ENCODE results near the gene TSSK3. TPM values are rescaled to one million over a fixed set of nuclear protein-coding genes. Genes with fewer than 3 reads are reported as not detected.

TSSK3 gene
- total and polyA plus RNA-seq, 9 of the 15 experiments (the other 6 are each of a cell fraction or from before 2014, with no cell fraction given), result 0.27 to 2.8 (median 1.9) TPM

GRCh38 chr1:32394141-32394889 lies 32.0 kb downstream of the TSSK3 start, which contains the start of gene BSDC1 (continued):
- TF ChIP-seq RCOR1 (IDR thresholded peaks at IDR 0.05; ENCODE audit: borderline replicate concordance in 1 of 2, low read depth in 2 of 2, low read length in 2 of 2), result peak; percentile 50 to 96; a peak in 3 of 4 replicates
- no peak for TF ChIP-seq ZNF507 (tag; conservative IDR thresholded peaks at IDR 0.05)
- peak; percentile 99 for TF ChIP-seq ATF7 (IDR thresholded peaks at IDR 0.05)
- no peak; the same call in none of the 2 replicates for TF ChIP-seq CC2D1A (IDR thresholded peaks at IDR 0.05)
- peak; percentile 96 to 98 for TF ChIP-seq FOXK2 (conservative IDR thresholded peaks at IDR 0.05 in 1 of 2, IDR thresholded peaks at IDR 0.05 in 1 of 2; ENCODE audit: low read depth in 2 of 2)
- peak; percentile 97 for TF ChIP-seq CXXC5 (CRISPR knock-in tag; IDR thresholded peaks at IDR 0.05)
- TF ChIP-seq ZNF830 (CRISPR knock-in tag; IDR thresholded peaks at IDR 0.05), result 0 out of 2 replicates have a peak, but pooled peaks have one; percentile 85
- no peak for TF ChIP-seq SMARCB1 (IDR thresholded peaks at IDR 0.05; ENCODE audit: insufficient read length, low read depth)
- TF ChIP-seq SAP30 (IDR thresholded peaks at IDR 0.05; ENCODE audit: borderline replicate concordance, insufficient read depth, low read depth, low read length, poor library complexity, severe bottlenecking), result peak; percentile 79
- no peak for TF ChIP-seq PHB (CRISPR knock-in tag; IDR thresholded peaks at IDR 0.05)
- no peak for TF ChIP-seq CHCHD3 (CRISPR knock-in tag; IDR thresholded peaks at IDR 0.05)
- TF ChIP-seq PHTF2 (CRISPR knock-in tag; IDR thresholded peaks at IDR 0.05), result no peak
- TF ChIP-seq PHF21A (IDR thresholded peaks at IDR 0.05; ENCODE audit: borderline replicate concordance, low read depth), result peak; percentile 69
- TF ChIP-seq HOXB6 (CRISPR knock-in tag; IDR thresholded peaks at IDR 0.05; ENCODE audit: borderline replicate concordance), result no peak
- TF ChIP-seq ZNF512 (tag; IDR thresholded peaks at IDR 0.05), result no peak
- TF ChIP-seq POLR3A (IDR thresholded peaks at IDR 0.05; ENCODE audit: borderline replicate concordance, extremely low read depth, insufficient read depth, insufficient read length), result no peak
- no peak for TF ChIP-seq ZNF133 (CRISPR knock-in tag; IDR thresholded peaks at IDR 0.05)
- no peak for TF ChIP-seq CLOCK (CRISPR knock-in tag; IDR thresholded peaks at IDR 0.05; ENCODE audit: borderline replicate concordance)
- TF ChIP-seq TCFL5 (CRISPR knock-in tag; conservative IDR thresholded peaks at IDR 0.05), result 0 out of 2 replicates have a peak, but pooled peaks have one; percentile 14
- TF ChIP-seq MNT (conservative IDR thresholded peaks at IDR 0.05), result peak; percentile 68 to 80
- 0 out of 2 replicates have a peak, but pooled peaks have one; percentile 24 for TF ChIP-seq GATAD2A (IDR thresholded peaks at IDR 0.05)
- TF ChIP-seq POLR2AphosphoS5 (IDR thresholded peaks at IDR 0.05; ENCODE audit: control insufficient read depth, insufficient read depth, low read depth, low read length), result peak; percentile 84
